RWPE2 (cell line): Measurements from ENCODE around the gene PSME3.
"Not testable (repeated sequence)": the region's sequence is repeated elsewhere in the genome, so short reads cannot be mapped to it uniquely, and the experiment has no call there.

Experiments used
- ATAC-seq: fragments of 200-7000 bp; cut with Tn5 transposase; 3 replicates; pipeline ENCODE4 v1.9.1; 2021; ENCODE audit warnings: low read depth
- DNase-seq: peaks from one replicate; pipeline ENCODE4 v3.0.0-alpha.2; 2020; ENCODE audit warnings: low spot score
- H3K27ac ChIP-seq: fragments of 450-650 bp; 2 replicates; pipeline ENCODE4 v1.5.1; 2017; ENCODE audit warnings: mild to moderate bottlenecking; ENCODE audit not compliant: poor library complexity, severe bottlenecking
- H3K27me3 ChIP-seq: fragments of 250-450 bp; sonication (Bioruptor Pico); 2 replicates; pipeline ENCODE4 v1.5.1; 2021; ENCODE audit warnings: mild to moderate bottlenecking, moderate library complexity; ENCODE audit not compliant: insufficient read depth, poor library complexity, severe bottlenecking
- H3K36me3 ChIP-seq: fragments of 250-450 bp; sonication (Bioruptor Pico); 2 replicates; pipeline ENCODE4 v1.5.1; 2020; ENCODE audit warnings: low read depth, mild to moderate bottlenecking, moderate library complexity
- H3K4me1 ChIP-seq: fragments of 250-450 bp; sonication (Bioruptor Pico); 2 replicates; pipeline ENCODE4 v1.5.1; 2021; ENCODE audit warnings: mild to moderate bottlenecking, moderate library complexity; ENCODE audit not compliant: insufficient read depth, poor library complexity, severe bottlenecking
- H3K4me3 ChIP-seq: fragments of 250-450 bp; sonication (Bioruptor Pico); 2 replicates; pipeline ENCODE4 v1.5.1; 2021; ENCODE audit warnings: mild to moderate bottlenecking, moderate library complexity; ENCODE audit not compliant: severe bottlenecking
- H3K9me3 ChIP-seq: fragments of 250-450 bp; sonication (Bioruptor Pico); 2 replicates; pipeline ENCODE4 v1.5.1; 2021; ENCODE audit warnings: mild to moderate bottlenecking, moderate library complexity; ENCODE audit not compliant: severe bottlenecking
- CTCF ChIP-seq: fragments of 450-650 bp; IDR thresholded peaks from one replicate; pipeline ENCODE4 v1.5.1; 2017; ENCODE audit warnings: mild to moderate bottlenecking, moderate library complexity; ENCODE audit not compliant: poor library complexity, severe bottlenecking

PSME3 gene

GRCh38 chr17:42865638-42866094 lies 32.5 kb downstream of the PSME3 start:
- Histone ChIP-seq H3K36me3 (no peaks in the 10 kb centered on the region), H3K4me1 (no peaks in the 10 kb centered on the region), H3K9me3 (peaks cover 4% of the 10 kb centered on the region)

GRCh38 chr17:42866216-42866615 lies 33.0 kb downstream of the PSME3 start:
- H3K27me3 ChIP-seq = no peaks in the 10 kb centered on the region
- H3K4me3 ChIP-seq = no peak overlapping the region
- no peak overlapping the region for H3K27ac ChIP-seq
- H3K36me3 ChIP-seq = no peaks in the 10 kb centered on the region
- ATAC-seq (no peak), DNase-seq (no peak)
- no peaks in the 10 kb centered on the region for H3K4me1 ChIP-seq
- TF ChIP-seq CTCF = no peak
- H3K9me3 ChIP-seq = peaks cover 5% of the 10 kb centered on the region

More at GRCh38 chr17:42865638-42866094, 32.5 kb downstream of the PSME3 start:
- H3K4me3 ChIP-seq = no peak overlapping the region
- H3K27ac ChIP-seq = no peak overlapping the region
- TF ChIP-seq CTCF = no peak
- no peak for DNase-seq
- H3K27me3 ChIP-seq = no peaks in the 10 kb centered on the region
- no peak for ATAC-seq

DNA sequence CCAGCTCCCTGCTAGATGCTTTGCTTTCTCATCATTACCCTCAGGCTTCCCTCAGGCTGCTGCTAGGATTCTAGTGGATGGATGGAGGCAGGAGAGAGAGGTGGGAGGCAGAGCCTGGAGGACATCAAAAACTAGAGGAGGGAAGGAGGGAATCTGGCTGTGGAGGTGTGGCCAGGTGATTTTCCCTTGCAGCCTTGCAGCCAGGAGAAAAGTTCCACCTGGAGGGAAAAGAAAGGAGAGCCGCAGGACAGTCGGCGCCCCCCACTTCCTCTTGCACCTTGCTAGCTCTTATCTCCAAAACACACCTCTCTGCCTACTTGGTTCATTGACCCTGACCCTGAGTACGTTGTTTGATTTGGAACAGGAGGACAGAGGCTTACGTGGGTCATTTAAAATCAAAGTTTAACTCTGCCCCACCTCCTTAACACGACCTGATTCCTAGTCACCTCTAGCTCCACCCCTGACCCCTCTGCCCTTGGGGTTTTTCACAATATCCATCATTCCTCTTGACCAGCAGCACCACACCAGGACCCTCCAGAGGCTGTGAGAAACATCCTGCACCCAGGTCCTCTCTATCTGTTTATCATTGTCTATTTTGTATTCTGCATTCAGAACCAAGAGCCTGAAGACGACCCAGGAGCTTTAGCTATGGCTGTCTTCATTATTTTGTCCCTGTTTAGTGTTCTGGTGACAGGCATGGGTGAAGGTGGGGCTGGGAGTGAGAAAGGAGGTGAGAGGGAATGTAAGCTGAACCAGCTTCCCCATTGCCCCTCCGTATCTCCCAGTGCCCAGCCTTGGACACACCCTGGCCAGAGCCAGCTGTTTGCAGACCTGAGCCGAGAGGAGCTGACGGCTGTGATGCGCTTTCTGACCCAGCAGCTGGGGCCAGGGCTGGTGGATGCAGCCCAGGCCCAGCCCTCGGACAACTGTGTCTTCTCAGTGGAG lies 33.7 kb downstream of the PSME3 start:
- Histone ChIP-seq H3K9me3 (peaks cover 5% of the 10 kb centered on the region), H3K4me3 (no peak overlapping the region), H3K27me3 (no peaks in the 10 kb centered on the region), H3K27ac (no peak overlapping the region), H3K36me3 (no peaks in the 10 kb centered on the region), H3K4me1 (no peaks in the 10 kb centered on the region)
- no peak for DNase-seq
- no peak for TF ChIP-seq CTCF
- ATAC-seq = no peak

- not testable (repeated sequence) for ATAC-seq, H3K4me3 ChIP-seq, H3K27me3 ChIP-seq, H3K27ac ChIP-seq, DNase-seq, H3K36me3 ChIP-seq, H3K4me1 ChIP-seq, H3K9me3 ChIP-seq
These were observed 34.6 kb downstream of the PSME3 start for GRCh38 chr17:42867694-42868261.

DNA sequence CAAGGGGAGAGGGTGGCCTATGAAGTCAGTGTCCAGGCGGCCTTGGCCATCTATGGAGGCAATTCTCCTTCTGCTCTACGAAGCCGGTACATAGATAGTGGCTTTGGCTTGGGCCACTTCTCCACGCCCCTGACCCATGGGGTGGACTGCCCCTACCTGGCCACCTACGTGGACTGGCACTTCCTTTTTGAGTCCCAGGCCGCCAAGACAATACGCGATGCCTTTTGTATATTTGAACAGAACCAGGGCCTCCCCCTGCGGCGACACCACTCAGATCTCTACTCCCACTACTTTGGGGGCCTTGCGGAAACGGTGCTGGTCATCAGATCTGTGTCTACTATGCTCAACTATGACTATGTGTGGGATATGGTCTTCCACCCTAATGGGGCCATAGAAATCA lies 35.1 kb downstream of the PSME3 start:
- no peak for TF ChIP-seq CTCF
- no peaks in the 10 kb centered on the region for H3K36me3 ChIP-seq

More for the DNA sequence above, 35.1 kb downstream of the PSME3 start:
- Histone ChIP-seq H3K27ac (no peak overlapping the region), H3K4me3 (no peak overlapping the region), H3K4me1 (no peaks in the 10 kb centered on the region), H3K9me3 (peaks cover 5% of the 10 kb centered on the region), H3K27me3 (no peaks in the 10 kb centered on the region)
- ATAC-seq (no peak), DNase-seq (no peak)
